Epidermal melanocyte (primary cell): Measurements from ENCODE around the gene PLSCR4.
"Not testable (repeated sequence)": the region's sequence is repeated elsewhere in the genome, so short reads cannot be mapped to it uniquely, and the experiment has no call there.

ENCODE experiments used
- DNase-seq: peaks from one replicate; pipeline ENCODE4 v3.0.0; 2011; ENCODE audit warnings: low spot score; ENCODE audit not compliant: insufficient read length

Gene PLSCR4, protein sequence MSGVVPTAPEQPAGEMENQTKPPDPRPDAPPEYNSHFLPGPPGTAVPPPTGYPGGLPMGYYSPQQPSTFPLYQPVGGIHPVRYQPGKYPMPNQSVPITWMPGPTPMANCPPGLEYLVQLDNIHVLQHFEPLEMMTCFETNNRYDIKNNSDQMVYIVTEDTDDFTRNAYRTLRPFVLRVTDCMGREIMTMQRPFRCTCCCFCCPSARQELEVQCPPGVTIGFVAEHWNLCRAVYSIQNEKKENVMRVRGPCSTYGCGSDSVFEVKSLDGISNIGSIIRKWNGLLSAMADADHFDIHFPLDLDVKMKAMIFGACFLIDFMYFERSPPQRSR

DNA sequence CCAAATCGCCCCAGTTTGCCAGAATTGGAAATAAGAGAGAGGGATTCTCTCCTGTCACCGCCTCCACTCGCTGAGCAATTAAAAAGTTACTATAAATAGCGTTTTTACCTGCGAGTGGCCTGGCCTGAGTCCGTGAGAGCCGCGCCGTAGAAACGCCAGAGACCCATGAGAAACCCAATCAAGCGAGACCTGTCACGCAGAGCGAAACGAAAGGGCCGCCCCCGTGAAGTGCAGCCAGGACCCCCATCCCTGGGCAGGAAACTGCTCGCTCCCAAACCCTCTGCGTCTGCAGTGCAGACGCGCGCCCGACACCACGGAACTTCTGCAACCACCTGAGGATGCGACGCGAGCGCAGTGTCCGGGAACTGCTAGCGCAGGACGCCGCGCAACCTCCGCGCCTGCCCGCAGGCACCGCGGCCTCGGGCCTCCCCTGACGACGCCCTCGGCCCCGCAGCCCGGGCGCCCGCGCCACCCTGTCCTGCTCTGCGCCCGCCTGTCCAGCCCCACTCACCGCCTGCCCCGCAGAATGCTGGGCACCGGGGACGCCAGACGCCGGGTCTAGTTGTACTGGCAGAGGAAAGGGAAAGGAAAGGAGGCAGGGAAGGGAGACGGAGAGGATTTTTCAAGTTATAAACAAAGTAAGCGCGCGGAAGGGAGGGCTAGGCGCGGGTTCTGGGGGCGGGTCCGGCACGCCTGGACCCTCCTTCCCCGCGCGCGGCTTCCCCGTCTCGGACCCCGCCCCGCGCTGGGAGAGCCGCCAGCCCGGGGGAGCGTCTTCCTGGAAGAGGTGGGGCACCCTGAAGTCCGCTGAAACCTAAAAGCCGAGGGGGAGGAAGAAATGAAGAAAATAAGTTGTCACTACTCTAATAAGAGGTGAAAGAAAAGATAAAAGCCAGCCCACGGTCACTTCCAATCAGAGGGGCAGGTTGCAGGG lies at the start of gene PLSCR4:
Gene PLSCR4, minus strand, starts transcription at position 657 of the 934 bp plus-strand sequence. CDS start 29,034 bp downstream, outside the sequence.
- DNase-seq: peak; percentile 23

DNA sequence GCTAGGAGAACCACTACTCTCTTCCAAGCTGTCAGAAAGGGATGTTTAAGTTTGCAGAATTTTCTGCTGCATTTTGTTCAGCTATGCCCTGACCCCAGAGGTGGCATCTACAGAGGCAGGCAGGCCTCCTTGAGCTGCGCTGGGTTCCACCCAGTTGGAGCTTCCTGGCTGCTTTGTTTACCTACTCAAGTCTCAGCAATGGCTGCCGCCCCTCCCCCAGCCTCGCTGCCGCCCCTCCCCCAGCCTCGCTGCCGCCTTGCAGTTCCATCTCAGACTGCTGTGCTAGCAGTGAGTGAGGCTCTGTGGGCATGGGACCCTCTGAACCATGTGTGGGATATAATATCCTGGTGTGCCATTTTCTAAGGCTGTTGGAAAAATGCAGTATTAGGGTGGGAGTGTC lies 42.5 kb upstream of the PLSCR4 start:
- not testable (repeated sequence) for DNase-seq

DNA sequence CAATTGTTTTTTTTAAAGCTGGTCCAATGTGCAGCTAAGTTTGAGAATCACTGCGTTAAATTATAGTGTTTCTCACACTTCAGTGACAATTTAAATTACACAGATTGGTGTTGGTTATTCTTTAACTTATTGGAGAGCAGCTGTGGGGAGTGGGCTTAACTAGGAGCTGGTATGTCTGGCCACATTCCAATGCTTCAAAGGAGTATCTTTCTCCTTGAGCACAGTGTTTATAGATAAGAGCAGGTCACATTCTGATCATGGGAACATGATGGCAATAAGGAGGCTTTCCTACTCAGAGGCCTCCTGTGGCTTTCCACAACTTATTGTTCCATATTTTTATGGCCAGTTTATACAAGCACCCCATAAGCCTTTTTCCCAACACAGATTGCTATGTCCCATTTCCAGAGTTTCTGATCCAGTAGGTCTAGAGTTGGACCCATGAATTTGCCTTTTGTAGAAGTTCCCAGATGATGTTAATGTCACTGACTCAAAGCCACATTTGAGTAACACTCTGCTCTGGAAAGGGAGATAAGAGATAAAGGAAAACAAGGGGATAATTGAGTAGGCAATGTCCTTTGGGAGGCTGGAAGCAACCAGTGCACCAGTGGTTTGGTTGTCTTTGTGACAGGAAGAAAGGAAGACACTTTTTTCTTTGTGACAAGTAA lies 33.0 kb upstream of the PLSCR4 start:
- no peak for DNase-seq

DNA sequence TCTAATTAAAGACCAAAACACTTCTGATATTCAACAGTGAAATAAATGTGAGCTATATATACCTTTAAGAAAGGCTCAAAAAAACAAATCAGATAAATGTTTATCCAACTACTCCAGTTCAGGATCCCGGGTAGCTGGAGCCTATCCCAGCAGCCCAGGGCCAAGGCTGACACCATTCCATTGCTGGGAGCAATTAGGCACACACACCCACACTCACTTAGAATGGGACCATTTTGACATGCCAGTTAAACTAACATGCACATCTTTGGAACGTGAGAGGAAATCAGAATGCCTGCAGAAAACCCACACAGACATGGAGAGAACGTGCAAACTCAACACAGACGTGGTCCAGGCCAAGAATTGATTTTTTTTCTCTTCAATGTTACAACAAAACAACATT lies 30.0 kb upstream of the PLSCR4 start:
- no peak for DNase-seq

DNA sequence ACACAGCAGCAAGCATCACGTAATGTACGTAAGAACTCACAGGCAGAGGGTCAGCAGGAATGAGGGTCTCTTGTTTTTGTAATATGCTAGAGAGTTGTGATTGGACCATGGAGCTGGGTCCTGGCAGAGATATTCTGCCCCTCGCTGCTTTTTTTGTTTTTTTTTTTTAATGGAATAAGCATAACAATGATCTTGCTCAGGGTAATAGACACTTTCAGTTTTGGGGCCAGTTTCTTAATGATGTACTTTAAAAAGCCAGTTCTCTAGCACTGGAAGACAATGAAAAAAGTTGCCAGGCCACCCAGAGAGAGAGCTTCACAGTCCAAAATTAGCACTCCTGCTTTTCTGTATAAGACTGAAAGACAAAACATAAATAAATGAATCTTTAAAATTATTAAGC lies 29.0 kb upstream of the PLSCR4 start:
- DNase-seq: no peak

DNA sequence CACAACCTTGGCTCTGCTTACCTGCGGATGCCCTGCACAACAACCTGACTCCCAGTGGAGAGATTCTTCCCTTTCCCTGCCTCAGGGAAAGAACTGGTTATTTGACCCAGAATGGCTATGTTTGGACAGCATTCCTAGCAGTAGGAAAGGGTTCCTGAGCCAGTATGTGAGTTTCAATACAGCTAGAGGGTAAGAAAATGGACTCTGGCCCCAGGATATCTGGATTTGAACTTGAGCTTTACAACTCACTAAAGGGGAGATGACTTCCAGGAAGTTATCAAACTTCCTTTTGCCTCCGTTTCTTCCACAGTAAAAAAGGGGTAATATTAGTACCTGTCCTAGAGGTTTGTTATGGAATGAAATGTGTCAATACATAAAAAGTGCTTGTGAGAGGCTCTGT lies 28.1 kb upstream of the PLSCR4 start:
- no peak for DNase-seq

DNA sequence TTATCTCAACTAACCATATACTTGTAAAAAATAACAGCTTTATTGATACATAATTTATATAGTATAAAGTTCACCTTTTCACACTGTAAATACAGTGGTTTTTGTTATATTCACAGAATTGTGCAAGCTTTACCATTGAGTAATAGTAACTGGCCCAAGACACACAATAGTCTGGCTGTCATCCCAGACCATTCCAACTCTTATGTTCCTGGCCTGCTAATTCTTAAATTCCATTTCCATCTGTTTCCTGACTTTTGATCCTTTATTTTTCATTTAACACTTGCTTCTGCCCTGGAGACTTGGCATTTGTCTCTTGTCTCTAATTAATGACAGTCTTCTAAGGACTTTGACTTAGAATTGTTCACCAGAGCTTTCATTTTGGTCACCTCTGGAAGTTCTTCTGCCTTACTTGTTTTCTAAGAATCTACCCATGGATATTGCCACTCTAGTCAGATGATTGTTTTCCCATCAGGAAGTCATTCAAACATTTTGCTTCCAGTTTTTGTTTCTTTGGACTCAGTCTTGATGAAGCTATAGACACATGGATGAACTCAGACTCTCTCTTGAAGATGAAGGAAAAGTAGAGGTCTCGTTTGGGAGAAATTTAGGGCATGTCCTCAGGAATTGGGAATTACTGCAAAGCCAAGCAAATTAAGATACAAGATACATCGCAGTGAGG lies 27.2 kb upstream of the PLSCR4 start:
- DNase-seq: no peak

DNA sequence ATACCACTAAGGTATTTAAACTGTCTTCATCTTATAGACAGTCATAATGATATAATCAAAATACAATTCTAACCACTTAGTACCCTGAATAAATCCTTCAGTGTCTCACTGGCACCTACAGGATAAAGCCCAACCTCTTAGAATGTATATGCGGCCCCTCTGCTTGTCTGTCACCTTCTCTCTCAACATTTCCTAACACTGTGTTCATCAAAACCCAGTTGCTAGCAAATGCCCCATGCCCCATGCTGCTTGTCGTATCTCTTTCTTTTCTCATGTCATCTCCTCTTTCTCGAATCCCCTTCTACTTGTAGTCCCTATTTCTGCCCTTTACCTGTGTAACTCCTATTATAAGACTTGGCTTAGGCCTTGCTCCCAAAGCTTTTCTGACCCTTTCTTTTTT lies 24.6 kb upstream of the PLSCR4 start:
- no peak for DNase-seq

DNA sequence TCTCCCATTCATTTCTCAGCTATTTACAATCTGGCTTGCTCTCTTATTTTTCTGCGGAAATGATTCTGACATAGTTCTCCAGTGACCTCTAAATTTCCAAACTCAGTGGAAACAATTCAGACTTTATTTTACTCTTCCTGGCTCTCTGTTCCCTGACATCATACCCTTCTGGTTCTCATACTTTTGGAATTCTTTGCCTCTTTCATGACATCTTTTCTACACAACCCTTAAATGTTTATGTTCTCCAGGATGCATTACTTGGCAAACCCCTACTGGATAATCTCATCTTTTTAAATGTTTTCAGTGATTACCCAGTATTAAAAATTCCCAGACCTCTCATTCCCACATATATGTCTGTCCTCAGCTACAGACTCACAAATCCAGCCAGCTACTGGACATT lies 23.9 kb upstream of the PLSCR4 start:
- DNase-seq: no peak

DNA sequence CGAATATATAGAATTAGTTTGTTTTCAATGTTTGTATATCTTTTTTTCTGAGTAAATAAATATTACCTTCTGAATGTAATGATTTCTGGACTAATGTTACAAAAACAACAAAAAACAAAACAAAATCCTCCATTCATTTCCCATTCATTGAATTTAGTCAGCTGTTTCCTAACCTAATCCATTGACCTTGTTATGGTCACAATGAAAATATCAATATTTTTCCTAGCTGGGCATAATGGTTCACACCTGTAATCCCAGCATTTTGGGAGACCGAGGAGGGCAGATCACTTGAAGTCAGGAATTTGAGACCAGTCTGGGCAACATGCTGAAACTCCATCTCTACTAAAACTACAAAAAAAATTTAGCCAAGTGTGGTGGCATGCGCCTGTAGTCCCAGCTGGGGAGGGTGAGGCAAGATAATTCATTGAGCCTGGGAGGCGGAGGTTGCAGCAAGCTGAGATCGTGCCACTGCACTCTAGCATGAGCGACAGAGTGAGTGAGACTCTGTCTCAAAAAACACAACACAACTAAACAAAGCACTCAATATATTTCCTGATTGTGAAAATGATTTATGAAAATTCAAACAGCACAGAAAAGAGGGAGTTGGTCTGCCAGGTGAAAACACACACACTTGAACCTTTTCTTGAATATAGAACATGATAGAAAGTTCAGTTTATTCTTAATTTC lies 23.0 kb upstream of the PLSCR4 start:
- no peak for DNase-seq

DNA sequence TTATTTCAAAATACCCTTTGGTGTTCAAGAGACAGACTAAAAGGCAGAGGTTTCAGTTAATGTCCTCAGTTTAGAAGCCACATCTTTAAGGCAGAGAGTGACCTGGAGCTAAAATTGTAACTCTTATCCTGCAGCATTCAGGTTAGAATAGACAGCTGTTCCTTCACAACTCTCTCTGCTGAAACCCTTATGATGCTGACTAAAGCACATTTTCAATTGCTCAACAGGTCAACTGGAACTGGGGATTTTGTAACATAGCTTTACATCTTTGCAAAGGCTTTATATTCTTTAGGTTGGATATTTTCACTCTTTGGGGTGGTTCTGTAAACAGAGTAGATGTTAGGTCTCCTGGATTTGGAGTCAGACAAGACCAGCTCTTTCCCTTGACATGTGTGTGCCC lies 20.3 kb upstream of the PLSCR4 start:
- DNase-seq: no peak

DNA sequence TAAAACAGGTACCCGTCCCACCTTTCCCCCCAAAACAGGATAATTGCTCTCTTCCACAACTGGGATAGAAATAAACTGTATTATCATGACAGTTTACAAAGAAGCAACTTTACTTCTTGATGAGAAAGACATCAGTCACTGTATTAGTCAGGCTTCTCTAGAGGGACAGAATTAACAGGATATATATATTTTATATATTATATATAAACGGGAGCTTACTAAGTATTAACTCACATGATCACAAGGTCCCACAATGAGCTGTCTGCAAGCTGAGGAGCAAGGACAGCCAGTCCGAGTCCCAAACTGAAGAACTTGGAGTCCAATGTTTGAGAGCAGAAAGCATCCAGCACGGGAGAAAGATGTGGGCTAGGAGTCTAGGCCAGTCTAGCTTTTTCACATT lies 18.4 kb upstream of the PLSCR4 start:
- DNase-seq: no peak

DNA sequence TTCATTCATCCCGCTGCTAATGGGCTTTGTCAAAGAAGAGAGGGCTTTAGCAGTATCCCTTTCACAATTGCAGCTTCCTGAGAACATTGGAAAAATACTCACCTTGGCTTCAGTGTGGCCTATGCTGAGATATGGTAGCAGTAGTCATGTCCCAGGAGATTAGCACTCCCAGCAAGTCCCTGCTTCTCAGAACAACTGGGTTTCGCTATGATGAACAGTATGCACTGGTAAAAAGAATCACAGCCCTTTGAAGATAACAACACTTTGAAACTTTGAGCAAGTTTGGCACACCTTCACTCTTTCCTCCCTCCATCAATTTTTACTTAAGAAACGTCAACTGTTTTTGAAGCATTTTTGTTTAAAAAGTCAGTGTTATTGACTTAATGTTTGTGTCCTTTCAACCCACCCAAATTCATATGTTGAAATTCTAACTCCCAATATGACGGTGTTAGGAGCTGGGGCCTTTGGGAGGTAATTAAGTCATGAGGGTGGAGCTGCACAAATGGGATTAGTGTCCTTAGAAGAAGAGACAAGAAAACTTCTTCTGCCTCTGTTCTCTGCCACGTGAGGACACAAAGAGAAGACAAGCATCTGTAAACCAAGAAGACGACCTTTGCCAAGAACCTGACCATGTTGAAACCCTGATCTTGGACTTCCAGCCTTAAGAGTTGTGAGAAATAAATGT lies 17.8 kb upstream of the PLSCR4 start:
- DNase-seq: no peak

DNA sequence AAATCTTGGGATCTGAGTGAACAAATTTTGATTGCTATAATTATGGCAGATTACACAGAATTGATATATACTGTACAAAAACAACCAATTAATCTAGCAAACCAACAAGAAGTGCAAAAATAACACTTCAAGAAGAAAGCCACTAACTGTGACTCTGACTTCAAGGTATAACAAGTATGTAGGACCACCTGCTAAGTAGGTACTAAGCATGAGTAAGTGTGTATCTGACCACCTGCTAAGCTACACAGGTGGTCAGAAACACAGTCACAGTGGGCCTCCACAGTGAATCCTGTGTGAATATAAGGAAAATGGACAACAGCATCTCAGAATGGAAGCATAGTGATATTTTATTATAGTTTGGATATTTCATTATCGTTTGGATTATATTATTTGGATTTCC lies 14.8 kb upstream of the PLSCR4 start:
- DNase-seq: no peak

DNA sequence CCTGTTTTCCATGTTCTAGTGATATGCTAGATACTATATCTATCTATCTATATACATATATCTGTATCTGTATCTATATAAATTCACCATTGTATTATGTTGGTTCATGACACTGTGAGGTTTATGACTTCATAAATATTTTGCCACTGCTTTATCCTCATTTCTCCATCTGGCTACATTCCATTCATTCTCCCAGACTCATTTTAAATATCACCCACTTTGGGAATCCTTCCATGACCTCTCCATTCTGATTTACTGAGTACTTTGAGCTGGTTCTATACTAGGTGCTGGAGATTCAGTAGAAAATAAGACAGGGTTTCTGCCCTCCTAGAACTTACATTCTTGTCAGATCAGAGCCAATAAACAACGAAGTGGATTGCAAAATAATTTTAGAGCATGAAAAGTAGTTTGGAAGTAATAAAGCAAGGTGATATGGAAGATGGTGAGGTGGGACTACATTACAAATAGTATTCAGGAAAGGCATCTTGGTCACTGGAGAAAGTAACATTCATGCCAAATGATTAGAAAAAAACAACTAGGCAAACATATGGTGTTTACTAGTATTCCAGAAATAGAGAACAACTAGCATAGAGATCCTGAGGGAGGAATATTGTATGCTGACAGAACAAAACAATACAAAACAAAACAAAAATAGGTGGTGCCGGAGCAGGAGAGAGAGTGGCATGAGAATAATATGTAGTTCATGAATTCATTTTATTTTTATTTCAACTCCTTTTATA lies 11.6 kb upstream of the PLSCR4 start:
- no peak for DNase-seq

DNA sequence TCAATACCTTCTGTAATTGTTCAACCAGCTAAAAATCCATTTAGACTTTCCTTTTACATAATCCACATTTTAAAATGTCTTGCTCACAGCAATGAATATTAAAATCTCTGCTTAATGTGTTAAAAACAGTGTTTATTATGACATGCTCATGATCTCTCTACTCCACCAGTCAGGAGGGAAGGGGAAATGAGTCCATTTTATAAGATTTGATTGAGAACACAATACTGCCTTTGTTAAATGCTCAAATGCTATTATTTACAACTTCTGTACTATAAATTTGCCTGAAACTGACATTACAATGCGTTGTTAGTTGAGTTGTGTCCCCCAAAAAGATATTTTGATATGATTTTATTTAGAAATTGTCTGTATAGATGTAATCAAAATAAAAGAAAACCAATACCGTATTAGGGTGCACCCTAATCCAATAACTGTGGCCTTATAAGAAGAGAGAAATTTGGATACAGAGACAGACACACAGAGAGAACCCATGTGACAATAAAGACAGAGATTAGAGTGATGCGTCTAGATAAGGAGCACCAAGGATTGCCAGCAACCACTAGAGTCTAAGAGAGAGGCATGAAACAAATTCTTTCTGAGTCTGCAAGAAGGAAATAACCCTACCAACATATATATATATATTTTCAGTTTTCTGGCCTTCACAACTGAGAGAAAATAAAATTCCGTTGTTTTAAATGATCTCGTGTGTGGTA lies 9.1 kb upstream of the PLSCR4 start:
- DNase-seq: no peak

DNA sequence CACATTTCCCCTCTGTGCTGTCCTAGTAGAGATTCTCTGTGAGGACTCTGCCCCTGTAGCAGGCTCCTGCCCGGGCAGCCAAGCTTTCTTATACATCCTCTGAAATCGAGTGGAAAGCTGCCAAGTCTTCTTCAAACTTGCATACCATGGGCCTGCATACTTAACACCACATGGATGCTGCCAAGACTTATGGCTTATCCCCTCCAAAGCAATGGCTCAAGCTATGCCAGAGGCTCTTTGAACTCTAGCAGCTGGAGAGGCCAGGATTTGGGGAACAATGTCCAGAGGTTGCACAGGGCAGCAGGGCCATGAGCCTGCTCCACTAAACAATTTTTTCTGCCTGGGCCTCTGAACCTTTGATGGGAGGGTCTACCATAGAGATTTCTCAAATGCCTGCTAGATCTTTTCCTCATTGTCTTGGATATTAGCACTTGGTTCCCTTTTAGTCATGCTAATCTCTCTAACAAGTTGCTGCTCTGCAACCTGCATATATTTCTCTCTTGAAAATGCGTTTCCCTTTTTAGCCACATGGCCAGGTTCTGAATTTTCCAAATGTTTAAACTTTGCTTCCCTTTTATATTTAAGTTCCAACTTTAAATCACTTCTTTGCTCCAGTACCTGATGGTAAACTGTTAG lies 6.1 kb upstream of the PLSCR4 start:
- DNase-seq: no peak

DNA sequence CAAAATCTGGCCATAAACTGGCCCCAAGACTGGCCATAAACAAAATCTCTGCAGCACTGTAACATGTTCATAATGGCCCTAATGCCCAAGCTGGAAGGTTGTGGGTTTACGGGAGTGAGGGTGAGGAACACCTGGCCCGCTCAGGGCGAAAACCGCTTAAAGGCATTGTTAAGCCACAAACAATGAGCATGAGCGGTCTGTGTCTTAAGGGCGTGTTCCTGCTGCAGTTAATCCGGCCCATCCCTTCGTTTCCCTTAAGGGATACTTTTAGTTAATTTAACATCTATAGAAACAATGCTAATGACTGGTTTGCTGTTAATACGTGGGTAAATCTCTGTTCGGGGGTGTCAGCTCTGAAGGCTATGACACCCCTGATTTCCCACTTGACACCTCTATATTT lies 1.5 kb upstream of the PLSCR4 start:
- not testable (repeated sequence) for DNase-seq
